Mesangial cell (primary cell): ENCODE results near the gene CHST5. TPM values are rescaled to one million over a fixed set of nuclear protein-coding genes. Genes with fewer than 3 reads are reported as not detected.

Source experiments
- total RNA-seq: library from RNA; depleted of rRNA; stranded (reverse); fragments of >200 nt; gene quantifications from 2 replicates; pipeline ENCODE4 v1.2.3, GENCODE V29; 2015

CHST5 gene
- not detected in 2 replicates for total RNA-seq

DNA sequence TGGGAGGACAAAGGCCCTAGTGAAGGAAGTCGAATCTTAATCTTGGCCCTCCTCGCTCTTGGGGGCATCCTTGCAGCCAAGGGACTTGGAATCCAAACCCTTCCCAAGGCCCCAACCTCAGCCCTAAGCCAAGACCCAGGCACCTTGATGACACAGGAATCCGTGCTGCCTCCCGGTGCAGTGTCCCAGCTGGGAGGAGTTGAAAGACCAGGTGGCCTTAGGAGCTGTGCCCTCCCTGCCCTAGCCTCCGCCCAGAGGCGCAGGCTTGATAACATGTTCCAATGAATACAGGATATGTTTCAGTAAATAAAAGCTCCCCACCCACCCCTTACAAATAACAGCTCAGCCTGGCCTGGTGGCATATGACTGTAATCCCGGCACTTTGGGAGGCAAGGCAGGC lies at the start of gene CHST5:
CHST5 (minus strand) TSS at position 208 of the 400 bp plus-strand sequence. CDS start 5,724 bp downstream, outside the sequence.

DNA sequence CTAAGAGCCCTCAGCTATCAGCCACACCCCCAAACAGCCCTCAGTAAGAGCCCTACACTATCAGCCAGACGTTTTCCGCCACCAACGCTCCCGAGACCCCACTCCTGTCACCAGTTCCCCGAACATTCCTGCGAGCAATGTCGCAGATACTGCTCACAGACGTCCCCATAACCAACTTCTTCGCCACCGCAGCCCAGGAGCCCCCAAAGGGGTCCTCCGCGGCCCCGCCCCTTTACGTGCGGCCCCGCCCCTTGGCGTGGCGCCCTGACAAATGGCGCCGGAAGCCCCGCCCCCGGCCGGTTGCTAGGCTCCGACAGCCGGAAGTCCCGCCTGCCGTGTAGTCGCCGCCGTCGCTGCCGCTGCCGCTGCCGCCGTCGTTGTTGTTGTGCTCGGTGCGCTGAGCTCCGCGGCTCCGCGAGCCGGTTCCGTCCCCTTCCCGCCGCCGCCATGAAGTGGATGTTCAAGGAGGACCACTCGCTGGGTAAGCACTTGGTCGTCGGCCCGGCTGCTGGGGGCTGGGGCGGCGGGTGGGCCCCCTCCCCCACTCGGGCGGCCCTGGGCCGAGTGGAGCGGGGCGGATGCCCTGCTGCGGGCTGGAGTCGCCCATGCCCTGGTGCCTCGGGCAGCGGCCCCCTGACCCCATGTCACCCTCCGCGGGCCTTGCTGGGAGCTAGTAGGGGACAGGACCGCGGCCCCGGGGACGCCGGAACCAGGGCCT lies 30.3 kb upstream of the CHST5 start, which contains the start of gene GABARAPL2:
GABARAPL2 (plus strand) TSS at position 340 of the 718 bp plus-strand sequence; CDS start at position 448, 108 bp downstream.

DNA sequence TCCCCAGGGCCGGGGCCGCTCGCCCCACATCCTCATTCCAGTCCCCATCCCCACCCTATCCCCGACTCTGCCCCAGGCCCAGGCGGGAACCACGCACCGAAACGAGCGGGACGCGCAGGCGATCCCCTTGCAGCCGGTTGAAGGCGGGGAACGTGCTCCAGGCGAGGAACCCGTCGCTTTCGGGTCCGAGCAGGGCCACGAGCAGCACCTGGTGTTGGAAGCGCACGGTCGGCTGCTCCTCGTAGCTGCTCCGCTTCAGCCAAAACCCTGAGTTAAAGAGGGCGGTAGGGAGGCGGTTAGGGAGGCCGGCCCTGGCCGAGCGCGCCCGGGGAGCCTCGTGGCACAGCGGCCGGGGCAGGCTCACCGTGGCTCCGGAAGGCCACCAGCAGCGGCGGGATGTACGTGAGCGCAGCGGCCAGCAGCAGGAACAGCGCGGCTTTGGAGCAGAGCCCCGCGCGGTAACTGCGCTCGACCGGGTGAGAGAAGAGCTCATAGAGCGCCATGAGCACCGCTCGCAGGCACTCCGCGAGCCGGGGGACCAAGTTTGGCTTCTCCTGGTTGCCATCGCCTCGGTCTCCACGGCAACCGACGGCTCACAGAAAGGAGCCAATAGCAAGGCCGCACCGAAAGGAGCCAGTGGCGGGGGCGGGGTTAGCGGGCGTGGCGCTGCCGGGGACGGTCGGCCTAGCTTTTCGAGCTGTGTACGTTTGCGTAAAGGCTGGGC lies 20.0 kb upstream of the CHST5 start, which contains the start of gene TMEM231:
TMEM231 (minus strand) TSS at position 546 of the 724 bp plus-strand sequence; CDS start at position 503, 43 bp downstream.

GRCh38 chr16:75495076-75495674 lies 40.7 kb downstream of the CHST5 start, which contains the start of gene CHST6:
Gene CHST6, minus strand, starts transcription at chr16:75495441. Its CDS starts 15,613 bp downstream, at chr16:75479828.

Other genes starting within 250 kb of the CHST5 start
- 15.0 and 16.3 TPM in 2 replicates for gene CFDP1, start 102.6 kb downstream of the CHST5 start, total RNA-seq
- 8.6 and 11.7 TPM in 2 replicates for gene TMEM170A, start 71.4 kb downstream of the CHST5 start, total RNA-seq
- gene CHST6, start 40.7 kb downstream of the CHST5 start, total RNA-seq, result 0.89 and 2.8 TPM in 2 replicates
- 14.0 and 24.0 TPM in 2 replicates for gene TMEM231, start 20.1 kb upstream of the CHST5 start, total RNA-seq
- gene GABARAPL2, start 30.3 kb upstream of the CHST5 start, total RNA-seq, result 30.6 and 32.6 TPM in 2 replicates
- 35.9 and 55.6 TPM in 2 replicates for gene ADAT1, start 87.2 kb upstream of the CHST5 start, total RNA-seq
- gene KARS1, start 111.6 kb upstream of the CHST5 start, total RNA-seq, result 110 and 161 TPM in 2 replicates
- 21.8 and 38.3 TPM in 2 replicates for gene TERF2IP, start 111.7 kb upstream of the CHST5 start, total RNA-seq
- not detected in 2 replicates for gene CPHXL2, start 140.9 kb upstream of the CHST5 start, total RNA-seq
- not detected in 2 replicates for gene DUXB, start 165.4 kb upstream of the CHST5 start, total RNA-seq
- not detected in 2 replicates for gene CPHXL, start 190.4 kb upstream of the CHST5 start, total RNA-seq